Left kidney (tissue), 2 donors: ENCODE measurements around the gene DUSP15. TPM values are rescaled to one million over a fixed set of nuclear protein-coding genes. Genes with fewer than 3 reads are reported as not detected.
A peak's percentile ranks its signal among the peaks of the same experiment; 100 is the strongest.

Source experiments
- DNase-seq: peaks from one replicate; pipeline ENCODE4 v3.0.0-alpha.2; 2013
- polyA plus RNA-seq: library from polyadenylated mRNA; unstranded; fragments of 120-200 nt; gene quantifications from one replicate; pipeline ENCODE4 v1.2.1, GENCODE V29; 2013; ENCODE audit not compliant: insufficient read length

DUSP15 gene
- polyA plus RNA-seq, 1 donor = 16.0 TPM

GRCh38 chr20:31861385-31862156, 8.8 kb downstream of the DUSP15 start:
- DNase-seq = peak; percentile 65

DNA sequence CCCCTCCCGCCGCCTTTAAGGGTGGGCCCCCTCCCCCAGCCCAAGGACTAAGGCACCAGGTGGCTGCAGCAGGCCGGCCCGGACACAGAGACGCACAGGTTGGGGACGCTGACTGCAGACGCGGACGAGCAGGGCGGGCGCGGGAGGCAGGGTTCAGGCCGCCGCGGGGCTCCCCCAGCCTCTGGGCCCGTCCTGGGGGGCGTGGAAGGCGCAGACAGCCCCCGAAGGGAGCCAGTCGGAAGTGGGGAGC, 9.3 kb downstream of the DUSP15 start:
- DNase-seq = no peak

GRCh38 chr20:31860390-31861134, 9.8 kb downstream of the DUSP15 start:
- no peak for DNase-seq

- DNase-seq = no peak
These were observed 10.3 kb downstream of the DUSP15 start for GRCh38 chr20:31859998-31860380.

- DNase-seq = no peak
These were observed 10.9 kb downstream of the DUSP15 start for GRCh38 chr20:31859266-31859997.

- DNase-seq = no peak
These were observed 11.6 kb downstream of the DUSP15 start for GRCh38 chr20:31858760-31859083.

DNA sequence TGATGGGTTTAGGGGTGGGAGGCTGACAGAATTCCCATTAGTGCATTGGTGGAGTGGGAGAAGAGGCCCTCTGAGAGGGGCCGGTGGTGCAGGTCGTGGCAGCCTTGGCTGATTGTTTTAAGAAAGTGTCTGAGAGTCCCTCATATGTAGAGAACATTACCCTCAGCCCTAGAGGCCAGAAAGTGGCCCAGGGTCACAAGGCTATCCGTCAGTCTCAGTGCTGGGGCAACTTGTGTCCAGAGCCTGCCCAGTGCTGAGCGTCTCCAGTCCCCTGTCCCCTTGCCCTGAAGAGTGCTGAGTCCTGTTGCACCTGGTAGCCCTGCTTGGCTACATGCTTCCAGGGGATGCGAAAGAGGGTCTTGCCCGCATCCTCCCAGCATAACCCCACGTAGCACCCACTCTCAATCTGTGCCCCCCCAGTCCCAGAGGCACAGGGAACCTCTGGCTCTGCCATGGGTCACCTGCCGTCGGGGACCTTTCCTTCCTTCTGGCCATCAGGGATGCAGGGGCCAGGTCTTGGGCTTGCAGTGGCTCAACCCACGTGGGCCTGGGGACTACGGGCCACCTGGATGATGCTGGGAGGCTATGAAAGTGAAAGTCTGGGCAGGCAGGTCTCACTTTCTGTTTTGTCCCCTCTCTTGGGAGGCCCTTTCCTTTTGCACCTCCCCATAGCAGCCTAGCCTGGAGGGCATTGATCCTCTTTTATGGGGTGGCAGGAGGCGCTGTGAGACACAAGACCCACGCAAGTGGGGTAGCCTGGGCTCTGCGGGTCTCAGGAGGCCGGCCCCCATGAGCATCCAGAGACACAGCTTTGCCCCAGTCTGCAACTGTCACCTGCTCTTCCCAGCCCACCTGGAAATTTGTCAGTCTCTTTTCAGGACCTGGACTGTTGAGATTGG, 12.2 kb downstream of the DUSP15 start:
- DNase-seq = no peak

DNA sequence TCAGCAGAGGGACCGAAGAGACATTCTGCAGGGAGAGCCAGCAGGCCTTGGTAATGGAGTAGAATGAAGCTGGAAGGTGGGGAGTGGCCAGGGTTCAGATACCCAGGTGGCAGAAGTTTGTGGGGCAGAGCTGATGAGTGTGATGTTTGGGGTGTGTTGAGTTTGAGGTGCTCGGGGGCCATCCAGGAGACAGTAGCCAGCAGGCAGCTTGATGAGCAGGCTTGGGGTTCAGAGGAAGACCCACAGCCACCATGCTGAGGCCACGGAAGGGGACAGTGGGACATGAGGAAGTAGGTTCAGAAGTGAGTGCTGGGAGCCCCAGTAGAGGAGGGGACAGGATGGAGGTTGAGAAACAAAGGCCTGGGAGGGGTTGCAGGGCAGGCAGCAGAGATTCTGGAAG, 13.8 kb downstream of the DUSP15 start:
- no peak for DNase-seq

GRCh38 chr20:31853481-31853880, 16.8 kb downstream of the DUSP15 start:
- DNase-seq = no peak

- no peak for DNase-seq
These were observed 18.9 kb downstream of the DUSP15 start for GRCh38 chr20:31851240-31851955.

DNA sequence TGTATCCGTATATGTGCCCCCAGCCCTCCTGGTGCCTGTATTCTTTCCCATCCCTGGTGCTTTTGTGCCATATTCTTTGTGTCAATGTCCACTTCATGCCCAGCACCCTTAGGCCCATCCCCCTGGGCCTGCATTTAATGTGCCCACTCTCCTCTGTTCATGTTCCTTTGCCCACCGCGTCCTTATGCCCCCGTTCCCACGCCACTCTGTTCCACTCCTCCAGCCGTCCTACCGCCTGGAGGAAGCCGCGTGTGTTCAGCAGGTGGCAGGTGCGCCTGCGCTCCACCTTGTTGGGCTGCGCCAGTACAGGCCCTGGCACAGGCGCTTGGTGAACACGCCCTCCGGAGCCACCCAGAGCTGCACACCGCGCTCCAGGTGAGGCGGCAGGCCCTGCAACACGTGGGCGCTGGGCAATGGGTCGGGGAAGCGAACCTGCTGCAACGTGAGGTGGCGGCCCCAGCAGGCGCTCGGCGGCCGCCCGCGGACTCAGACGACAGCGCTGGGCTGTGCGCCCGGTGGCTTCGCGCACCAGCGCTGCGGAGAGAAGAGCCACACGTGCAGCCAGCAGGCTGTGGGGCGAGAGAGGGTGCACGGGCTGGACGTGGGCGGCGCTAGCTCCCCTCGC, 20.9 kb downstream of the DUSP15 start:
- DNase-seq = no peak

- DNase-seq = no peak
These were observed 22.0 kb downstream of the DUSP15 start for GRCh38 chr20:31848088-31848999.

DNA sequence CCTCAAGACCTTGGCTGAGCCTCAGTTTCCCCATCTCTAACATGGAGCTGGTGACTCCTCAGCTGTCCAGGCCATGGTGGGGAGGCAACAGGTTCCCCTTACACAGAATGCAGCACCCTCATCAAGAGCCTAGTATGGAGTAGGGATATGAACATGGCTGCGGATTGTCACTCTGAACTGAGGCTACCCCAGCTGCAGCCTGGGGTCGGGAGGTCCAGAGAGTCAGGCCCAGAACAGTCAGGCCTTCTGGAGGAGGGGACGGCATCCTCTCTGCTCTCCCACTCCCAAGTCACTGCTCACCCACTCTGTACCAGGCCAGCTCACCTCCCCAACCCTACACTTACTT, 23.6 kb downstream of the DUSP15 start:
- no peak for DNase-seq

GRCh38 chr20:31845300-31845863, 24.9 kb downstream of the DUSP15 start, which contains the start of gene FOXS1:
FOXS1 (minus strand) TSS chr20:31845604; CDS start chr20:31845542, 62 bp downstream.
- peak; percentile 77 for DNase-seq

GRCh38 chr20:31844737-31845299, 25.5 kb downstream of the DUSP15 start:
- DNase-seq = no peak

DNA sequence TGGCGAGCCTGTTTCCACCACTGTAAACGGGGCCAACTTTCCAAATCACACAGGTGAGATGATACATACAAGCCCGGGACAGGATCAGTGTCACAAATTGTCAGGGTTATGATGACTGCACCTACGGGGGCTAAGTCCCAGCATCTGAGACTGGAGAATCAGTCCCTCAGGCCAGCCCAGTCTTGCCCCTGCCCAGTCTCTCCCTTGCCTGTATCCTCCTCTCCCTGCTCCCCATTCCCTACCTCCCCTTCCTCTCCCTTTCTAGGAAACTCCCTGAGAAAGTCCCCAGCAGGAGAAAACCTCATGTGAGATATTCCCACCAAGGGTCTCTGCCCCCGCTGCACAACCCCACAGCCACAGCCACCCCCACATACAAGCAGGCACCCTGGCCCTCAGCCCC, 26.4 kb downstream of the DUSP15 start:
- DNase-seq = no peak

DNA sequence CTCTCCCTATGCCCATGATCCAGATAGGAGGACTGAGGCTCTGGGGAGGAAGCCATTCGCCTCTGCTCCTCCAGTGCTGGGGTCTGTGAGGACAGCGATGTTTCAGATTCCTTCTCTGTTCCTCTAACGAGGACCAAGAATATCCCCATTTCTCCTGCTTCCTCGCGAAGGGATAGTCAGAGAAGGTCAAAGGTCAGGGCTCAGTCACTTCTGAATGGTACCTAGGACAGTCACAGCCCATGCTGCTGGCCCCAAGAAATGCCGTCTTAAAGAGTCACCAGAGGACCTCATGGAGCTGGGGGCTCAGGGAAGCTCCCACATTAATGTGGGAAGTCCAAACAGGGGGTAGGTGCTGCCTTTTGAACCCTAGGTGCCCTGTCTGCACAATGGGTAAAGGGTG, 27.0 kb downstream of the DUSP15 start:
- no peak for DNase-seq

GRCh38 chr20:31842471-31843157, 27.7 kb downstream of the DUSP15 start:
- no peak for DNase-seq

DNA sequence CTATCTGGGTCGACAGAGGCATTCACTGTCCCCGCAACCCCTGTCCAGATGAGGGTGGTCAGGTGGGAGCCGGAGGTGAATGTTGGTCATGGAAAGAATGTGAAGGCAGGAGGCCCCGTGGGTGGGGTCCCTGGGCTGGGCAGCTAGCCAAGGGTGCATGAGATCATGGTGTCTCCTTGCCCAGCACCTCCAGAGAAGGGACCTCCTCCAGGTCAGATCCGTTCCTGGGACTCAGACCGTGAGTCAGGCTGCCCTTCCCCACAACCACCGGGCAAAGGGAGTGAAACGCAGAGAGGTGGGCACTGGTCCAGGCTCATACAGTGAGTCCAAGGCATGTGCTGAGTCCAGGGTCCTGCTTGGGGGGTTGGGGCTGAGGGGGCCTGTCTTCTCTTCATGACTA, 28.4 kb downstream of the DUSP15 start:
- no peak for DNase-seq
